ENCODE results near the gene TRAF3IP1. TPM values are rescaled to one million over a fixed set of nuclear protein-coding genes. Genes with fewer than 3 reads are reported as not detected.
"Not testable (repeated sequence)": the region's sequence is repeated elsewhere in the genome, so short reads cannot be mapped to it uniquely, and the experiment has no call there.

The TRAF3IP1 gene
- total RNA-seq, 1 experiment from 2014 or later: 3.9 TPM

DNA sequence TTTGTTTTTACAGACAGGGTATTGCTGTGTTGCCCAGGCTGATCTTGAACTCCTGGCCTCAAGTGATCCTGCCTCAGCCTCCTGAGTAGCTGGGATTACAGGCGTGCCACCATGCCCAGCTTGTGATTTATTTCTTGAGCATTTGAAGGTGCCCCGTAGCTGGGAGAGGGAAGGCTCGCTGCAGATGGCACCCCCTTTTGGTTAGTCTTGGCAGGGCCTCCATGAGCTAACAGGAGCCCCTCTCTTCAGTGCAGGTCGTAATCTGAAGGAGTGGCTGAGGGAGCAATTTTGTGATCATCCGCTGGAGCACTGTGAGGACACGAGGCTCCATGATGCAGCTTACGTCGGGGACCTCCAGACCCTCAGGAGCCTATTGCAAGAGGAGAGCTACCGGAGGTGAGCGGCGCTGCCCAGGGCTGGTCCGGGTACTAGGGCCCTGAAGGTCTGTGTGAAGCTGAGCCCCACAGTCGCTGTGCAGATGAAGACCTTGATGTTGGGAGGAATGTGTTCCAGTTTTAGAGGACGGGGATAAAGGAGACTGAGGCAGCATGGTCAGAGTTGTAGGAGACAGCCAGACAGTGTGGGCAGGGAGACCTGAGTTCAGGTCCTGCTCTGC, 113.1 kb downstream of the TRAF3IP1 start:
- H3K36me3 ChIP-seq (replicated peaks; ENCODE audit: control insufficient read depth, insufficient read depth, low read length): peaks cover 13% of the 10 kb centered on the region
- no peaks in the 10 kb centered on the region for H3K27me3 ChIP-seq (ENCODE audit: control insufficient read depth, insufficient read depth, low read length)
- no peak for DNase-seq
- H3K4me3 ChIP-seq (ENCODE audit: insufficient read depth, low read depth, low read length): no peak overlapping the region

DNA sequence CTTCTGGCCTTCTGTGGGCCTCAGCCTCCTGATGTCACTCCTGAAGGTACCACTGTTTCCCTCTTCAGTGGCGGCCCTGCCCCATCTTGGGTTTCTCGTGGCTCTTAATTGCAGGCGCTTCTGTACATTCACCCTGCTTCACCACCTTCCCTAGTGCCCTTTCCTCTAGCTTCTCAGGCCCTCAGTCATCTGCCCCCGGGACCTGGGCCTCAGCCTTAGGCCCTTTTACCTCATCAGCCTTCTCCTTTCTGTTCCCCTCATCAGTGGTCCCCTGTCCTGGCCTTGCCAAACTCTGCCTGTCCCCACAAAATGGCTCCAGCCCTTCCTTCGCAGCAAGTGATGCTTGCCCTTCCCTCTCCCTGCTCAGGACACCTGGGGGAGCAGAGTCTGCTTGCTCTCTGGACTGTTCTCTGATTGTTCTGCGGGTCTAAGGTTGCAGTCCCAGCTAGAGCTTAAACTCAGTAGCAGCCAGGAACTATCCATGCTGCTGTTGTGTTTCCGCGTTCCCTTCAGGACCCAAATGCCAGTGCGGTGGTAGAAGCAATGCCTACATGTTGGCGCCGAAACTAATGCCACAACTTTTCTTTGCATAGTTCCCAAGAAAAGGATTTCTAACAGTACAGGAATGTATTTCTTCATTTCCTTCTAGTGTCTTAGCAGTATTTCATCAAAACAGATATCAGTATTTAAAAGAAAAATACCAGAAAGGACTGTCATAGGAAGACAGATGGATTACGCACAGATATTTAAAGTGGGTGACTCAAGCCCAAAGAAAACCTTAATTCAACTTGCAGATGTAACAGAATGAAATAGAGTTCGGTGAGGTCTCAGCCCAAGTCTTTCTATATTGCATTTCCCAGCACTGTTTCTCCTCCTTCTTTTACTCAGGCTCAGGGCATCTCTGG, 113.9 kb downstream of the TRAF3IP1 start:
- DNase-seq: no peak
- Histone ChIP-seq H3K36me3 (replicated peaks; ENCODE audit: control insufficient read depth, insufficient read depth, low read length) (peaks cover 14% of the 10 kb centered on the region), H3K27me3 (ENCODE audit: control insufficient read depth, insufficient read depth, low read length) (no peaks in the 10 kb centered on the region), H3K4me3 (ENCODE audit: insufficient read depth, low read depth, low read length) (no peak overlapping the region)

DNA sequence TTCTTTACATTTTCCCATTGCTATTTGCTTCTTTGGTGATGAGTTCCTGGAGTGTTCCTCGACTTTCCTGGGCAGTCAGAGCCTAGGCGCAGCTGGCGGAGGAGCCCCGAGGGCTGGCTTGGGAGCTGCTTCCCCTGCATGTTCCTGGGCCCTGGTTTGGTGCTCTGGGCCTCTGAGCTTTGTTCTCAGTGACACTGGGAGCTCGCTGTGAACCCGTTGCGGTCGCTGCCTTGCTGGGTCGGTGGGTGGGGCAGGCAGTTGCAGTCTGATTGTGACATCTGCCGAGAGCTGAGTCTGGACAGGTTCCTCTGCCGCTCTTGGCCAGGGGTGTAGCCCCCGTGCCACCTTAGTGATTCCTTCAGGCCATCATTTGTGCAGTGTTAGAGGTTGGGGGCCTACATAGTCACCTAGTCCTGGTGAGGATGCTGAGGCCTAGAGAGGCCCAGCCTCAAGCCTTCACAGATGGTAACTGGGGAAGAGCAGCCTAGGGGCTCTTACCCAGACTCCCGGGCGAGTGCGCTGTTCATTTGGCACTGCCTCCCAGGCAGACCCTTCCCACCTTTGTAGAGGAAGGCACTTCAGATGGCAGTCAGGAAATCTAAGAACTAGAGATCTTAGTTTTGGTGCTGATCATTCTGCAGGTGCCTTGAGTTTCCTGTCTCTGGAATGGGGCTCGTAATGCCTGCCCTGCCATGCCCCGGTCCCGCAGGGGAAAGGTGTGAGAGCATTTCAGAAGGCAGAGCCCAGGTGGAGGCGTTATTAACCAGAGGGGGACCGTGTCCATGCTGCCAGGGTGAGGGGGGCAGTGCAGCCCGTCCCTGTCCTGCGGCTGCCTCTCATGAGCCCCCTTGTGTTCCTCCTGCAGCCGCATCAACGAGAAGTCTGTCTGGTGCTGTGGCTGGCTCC, 114.8 kb downstream of the TRAF3IP1 start:
- H3K27me3 ChIP-seq (ENCODE audit: control insufficient read depth, insufficient read depth, low read length): no peaks in the 10 kb centered on the region
- no peak for DNase-seq
- H3K36me3 ChIP-seq (replicated peaks; ENCODE audit: control insufficient read depth, insufficient read depth, low read length): peaks cover 15% of the 10 kb centered on the region
- H3K4me3 ChIP-seq (ENCODE audit: insufficient read depth, low read depth, low read length): no peak overlapping the region

DNA sequence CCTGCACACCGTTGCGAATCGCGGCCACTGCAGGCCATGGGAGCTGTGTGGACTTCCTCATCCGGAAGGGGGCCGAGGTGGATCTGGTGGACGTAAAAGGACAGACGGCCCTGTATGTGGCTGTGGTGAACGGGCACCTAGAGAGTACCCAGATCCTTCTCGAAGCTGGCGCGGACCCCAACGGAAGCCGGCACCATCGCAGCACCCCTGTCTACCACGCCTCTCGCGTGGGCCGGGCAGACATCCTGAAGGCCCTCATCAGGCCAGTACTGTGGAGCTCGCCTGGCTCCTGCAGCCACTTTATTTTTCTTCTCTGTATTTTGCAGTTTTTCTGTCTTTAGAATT, 115.4 kb downstream of the TRAF3IP1 start:
- Histone ChIP-seq H3K4me3 (ENCODE audit: insufficient read depth, low read depth, low read length) (no peak overlapping the region), H3K27me3 (ENCODE audit: control insufficient read depth, insufficient read depth, low read length) (no peaks in the 10 kb centered on the region), H3K36me3 (replicated peaks; ENCODE audit: control insufficient read depth, insufficient read depth, low read length) (peaks cover 12% of the 10 kb centered on the region)
- no peak for DNase-seq

DNA sequence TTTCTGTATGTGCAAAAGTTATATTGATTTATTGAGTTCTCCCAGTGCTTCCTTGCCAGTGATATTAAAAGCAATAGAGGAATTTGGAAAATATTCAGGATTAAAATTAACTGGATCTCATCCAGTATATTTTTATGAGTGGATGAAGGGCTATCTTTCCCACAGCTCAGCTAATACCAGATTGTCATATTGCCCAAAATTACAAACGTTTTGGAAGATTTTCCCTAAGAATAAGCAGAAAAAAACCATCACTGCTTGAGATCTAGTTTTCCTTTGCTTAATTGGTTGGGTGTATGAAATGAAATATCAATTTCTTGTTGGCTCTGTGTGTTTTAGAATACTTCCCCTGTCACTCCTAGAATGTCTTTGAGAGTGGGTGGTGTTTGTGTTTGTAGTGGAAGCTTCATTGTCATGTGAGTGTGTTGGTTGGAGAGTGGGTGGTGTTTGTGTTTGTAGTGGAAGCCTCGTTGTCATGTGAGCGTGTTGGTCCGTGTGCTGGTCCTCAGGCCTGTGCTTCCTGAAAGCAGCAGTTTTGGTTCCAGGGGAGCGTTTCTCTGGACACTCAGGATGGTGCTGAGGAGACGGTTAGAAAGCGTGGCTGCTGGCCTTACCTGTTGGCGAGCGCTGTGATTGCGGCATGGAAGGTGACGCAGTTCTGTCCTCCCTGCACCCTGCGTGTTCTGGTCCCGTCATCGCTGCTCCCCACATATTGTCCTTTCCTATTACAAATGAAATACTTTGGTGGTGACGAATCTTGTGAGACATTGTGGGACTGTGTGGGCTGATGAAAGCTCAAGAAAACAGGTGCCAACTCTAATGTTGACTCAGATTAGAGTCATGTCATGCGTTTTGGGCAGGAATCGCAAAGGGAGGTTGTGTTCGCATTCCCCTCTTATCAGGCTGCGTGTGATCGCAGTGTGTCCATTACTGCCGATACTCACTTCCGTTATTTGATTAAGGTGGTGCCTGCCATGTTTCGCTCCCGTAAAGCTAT, 118.8 kb downstream of the TRAF3IP1 start:
- peaks cover 6% of the 10 kb centered on the region for H3K36me3 ChIP-seq (replicated peaks; ENCODE audit: control insufficient read depth, insufficient read depth, low read length)
- DNase-seq: no peak
- no peak overlapping the region for H3K4me3 ChIP-seq (ENCODE audit: insufficient read depth, low read depth, low read length)

DNA sequence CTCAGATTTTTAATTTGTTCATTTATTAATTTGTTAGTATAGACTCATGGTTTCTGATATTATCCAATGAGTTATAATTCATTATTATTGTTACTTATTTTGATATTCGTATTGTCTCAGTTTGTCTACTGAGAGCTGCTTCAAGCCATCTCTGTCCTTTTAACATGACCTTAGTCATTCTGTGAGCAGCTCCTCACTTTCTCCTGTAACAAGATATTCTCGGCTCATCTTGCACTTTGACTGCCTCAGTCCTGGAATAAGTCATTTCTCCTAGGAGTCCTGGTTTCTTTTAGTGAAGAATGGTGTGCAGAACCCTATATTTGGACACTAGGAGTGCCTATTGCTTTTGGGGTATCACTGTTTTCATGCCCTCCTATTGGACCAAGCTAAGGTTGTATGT, 119.6 kb downstream of the TRAF3IP1 start:
- Histone ChIP-seq H3K36me3 (replicated peaks; ENCODE audit: control insufficient read depth, insufficient read depth, low read length) (peaks cover 10% of the 10 kb centered on the region), H3K4me3 (ENCODE audit: insufficient read depth, low read depth, low read length) (no peak overlapping the region)
- no peak for DNase-seq

More for the DNA sequence above, 118.8 kb downstream of the TRAF3IP1 start:
- H3K27me3 ChIP-seq (ENCODE audit: control insufficient read depth, insufficient read depth, low read length): no peaks in the 10 kb centered on the region

DNA sequence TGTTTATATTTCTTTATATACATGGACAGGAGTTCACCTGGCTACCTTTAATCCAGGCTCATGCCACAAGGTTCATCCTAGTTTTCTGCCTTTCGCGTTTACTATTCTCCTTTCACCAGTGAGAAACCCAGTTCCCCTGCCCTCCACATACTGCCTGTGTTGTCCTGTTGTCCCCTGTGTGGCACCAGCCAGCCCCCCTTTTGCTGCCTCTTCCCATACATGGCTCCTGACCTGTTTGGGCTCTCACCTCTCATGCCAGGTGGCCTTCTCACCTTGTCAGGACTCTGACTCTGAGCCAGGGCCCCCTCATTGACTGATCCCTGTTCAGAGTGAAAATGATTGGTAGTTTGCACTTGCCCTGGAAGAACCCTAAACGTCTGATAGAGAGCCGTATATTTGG, 120.0 kb downstream of the TRAF3IP1 start:
- peaks cover 10% of the 10 kb centered on the region for H3K36me3 ChIP-seq (replicated peaks; ENCODE audit: control insufficient read depth, insufficient read depth, low read length)
- no peaks in the 10 kb centered on the region for H3K27me3 ChIP-seq (ENCODE audit: control insufficient read depth, insufficient read depth, low read length)
- DNase-seq: no peak
- no peak overlapping the region for H3K4me3 ChIP-seq (ENCODE audit: insufficient read depth, low read depth, low read length)

More for the DNA sequence above, 119.6 kb downstream of the TRAF3IP1 start:
- H3K27me3 ChIP-seq (ENCODE audit: control insufficient read depth, insufficient read depth, low read length): no peaks in the 10 kb centered on the region

DNA sequence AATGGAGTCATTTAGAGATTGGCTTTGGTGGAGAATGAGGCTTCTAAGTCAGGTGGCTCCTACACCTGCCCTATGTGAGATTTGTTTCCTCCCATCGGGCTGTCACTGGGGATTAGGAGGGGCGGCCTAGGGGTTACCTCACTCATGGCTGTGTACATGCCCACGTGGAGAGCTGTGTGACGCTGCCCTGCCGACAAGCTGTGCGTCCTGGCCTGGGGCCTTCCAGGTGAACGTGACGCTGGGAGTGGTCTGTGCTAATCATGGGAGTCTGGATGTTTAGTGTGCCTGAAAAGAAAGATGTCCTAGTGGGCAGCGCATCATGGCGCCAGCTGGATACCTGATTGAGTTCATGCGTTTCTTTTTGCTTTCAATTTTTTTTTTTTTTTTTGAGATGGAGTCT, 120.4 kb downstream of the TRAF3IP1 start:
- no peak for DNase-seq
- Histone ChIP-seq H3K27me3 (ENCODE audit: control insufficient read depth, insufficient read depth, low read length) (no peaks in the 10 kb centered on the region), H3K4me3 (ENCODE audit: insufficient read depth, low read depth, low read length) (no peak overlapping the region), H3K36me3 (replicated peaks; ENCODE audit: control insufficient read depth, insufficient read depth, low read length) (peaks cover 12% of the 10 kb centered on the region)

DNA sequence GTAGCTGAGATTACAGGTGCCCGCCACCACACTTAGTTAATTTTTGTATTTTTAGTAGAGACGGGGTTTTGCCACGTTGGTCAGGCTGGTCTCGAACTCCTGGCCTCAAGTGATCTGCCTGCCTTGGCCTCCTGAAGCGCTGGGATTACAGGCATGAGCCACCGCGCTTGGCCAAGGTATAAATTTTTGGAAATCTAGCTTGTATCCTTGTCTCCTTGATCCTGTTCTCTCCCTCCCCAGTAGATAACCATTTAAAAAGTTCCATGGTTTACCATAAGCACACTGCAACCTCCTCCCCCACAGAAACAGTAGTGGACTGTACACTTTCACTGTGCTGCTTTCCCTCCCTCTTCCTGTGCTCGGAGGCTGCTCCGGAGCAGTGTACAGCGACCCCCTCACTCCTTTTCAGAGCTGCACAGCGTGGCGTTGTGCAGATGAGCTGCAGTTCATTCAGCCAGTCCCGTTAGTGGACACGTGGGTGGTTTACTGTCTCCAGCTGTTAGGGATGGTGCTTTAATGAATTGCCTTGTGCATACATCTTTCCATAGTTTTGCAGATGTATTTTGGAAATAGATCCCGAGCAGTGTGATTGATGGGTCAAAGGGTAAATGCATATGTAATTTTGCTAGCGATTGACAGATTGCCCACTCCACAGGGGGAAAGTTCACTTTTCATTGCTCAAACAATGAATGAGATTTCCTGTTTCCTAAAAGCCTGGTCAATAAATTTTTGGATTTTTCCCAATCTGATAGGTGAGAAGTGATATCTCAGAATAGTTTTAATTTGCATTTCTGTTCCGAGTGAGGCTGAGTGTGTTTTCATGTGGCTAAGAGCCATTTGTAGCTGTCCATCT, 121.2 kb downstream of the TRAF3IP1 start:
- DNase-seq: no peak
- H3K4me3 ChIP-seq (ENCODE audit: insufficient read depth, low read depth, low read length): no peak overlapping the region
- no peaks in the 10 kb centered on the region for H3K27me3 ChIP-seq (ENCODE audit: control insufficient read depth, insufficient read depth, low read length)
- H3K36me3 ChIP-seq (replicated peaks; ENCODE audit: control insufficient read depth, insufficient read depth, low read length): peaks cover 17% of the 10 kb centered on the region

DNA sequence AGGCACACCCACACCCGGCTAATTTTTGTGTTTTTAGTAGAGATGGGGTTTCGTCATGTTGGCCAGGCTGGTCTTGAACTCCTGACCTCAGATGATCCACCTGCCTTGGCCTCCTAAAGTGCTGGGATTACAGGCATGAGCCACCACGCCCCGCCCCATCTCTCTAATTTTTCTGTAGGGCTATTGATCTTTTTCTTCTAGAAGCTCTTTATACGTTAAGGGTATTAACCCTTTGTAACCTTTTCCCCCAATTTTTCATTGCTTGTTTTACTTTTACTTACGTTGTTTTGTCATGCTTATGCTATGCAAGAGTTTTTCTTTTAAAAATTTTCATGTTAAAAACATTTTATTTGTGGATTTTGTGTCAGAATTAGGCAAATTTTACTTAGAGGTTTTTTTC, 121.9 kb downstream of the TRAF3IP1 start:
- peaks cover 24% of the 10 kb centered on the region for H3K36me3 ChIP-seq (replicated peaks; ENCODE audit: control insufficient read depth, insufficient read depth, low read length)
- DNase-seq; H3K27me3 ChIP-seq (ENCODE audit: control insufficient read depth, insufficient read depth, low read length); H3K4me3 ChIP-seq (ENCODE audit: insufficient read depth, low read depth, low read length): not testable (repeated sequence)

DNA sequence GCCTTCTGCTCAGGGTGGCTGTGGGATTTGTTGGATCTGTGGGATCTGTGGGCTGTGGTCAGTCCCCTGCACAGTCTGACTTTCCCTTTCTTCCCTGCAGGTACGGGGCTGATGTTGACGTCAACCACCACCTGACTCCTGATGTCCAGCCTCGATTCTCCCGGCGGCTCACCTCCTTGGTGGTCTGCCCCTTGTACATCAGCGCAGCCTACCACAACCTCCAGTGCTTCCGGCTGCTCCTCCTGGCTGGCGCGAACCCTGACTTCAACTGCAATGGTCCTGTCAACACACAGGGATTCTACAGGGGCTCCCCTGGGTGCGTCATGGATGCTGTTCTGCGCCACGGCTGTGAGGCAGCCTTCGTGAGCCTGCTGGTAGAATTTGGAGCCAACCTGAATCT, 123.9 kb downstream of the TRAF3IP1 start:
- DNase-seq: no peak
- Histone ChIP-seq H3K36me3 (replicated peaks; ENCODE audit: control insufficient read depth, insufficient read depth, low read length) (peaks cover 25% of the 10 kb centered on the region), H3K4me3 (ENCODE audit: insufficient read depth, low read depth, low read length) (no peak overlapping the region), H3K27me3 (ENCODE audit: control insufficient read depth, insufficient read depth, low read length) (no peaks in the 10 kb centered on the region)

DNA sequence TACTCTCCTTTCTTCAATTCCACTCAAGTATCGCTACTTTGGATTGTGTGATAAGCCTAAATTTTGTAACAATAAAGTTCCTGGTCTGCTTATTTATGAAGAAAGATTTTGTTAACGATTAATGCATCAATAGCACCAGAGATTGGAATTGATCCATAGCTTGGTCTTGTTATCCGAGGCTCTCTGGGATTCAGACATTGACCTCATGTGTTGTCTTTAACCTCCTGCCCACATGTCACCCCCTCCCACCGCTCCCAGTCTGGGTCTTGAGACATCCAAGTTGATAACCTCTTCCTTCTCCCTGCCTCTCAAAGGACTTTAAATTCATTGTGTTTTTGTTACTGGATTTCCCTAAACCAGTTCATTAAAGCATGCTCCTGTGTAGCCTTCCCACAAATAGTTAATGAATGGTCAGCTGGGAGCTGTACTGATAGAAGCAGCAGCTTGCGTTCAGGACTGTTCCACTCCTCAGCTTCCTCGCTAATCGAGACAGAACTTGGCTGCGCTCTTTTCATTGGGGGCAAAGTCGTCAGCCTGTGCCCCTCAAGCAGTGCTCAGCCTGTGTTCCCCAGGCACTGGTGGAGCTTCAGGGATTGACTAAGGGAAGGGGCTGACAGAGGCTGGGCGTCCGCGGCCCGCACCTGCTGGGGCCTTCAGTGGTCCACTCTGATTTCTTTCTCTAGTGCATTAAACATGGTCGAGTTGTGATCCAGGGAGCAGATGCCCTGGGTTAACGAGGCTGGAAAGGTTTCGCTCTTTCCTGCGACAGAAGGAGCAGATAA, 125.3 kb downstream of the TRAF3IP1 start:
- peaks cover 32% of the 10 kb centered on the region for H3K36me3 ChIP-seq (replicated peaks; ENCODE audit: control insufficient read depth, insufficient read depth, low read length)
- H3K27me3 ChIP-seq (ENCODE audit: control insufficient read depth, insufficient read depth, low read length): no peaks in the 10 kb centered on the region
- DNase-seq: no peak
- H3K4me3 ChIP-seq (ENCODE audit: insufficient read depth, low read depth, low read length): no peak overlapping the region
